CD4-positive, alpha-beta T cell treated with Interferon gamma for 1 hour (primary cell): ENCODE measurements around the gene NT5C.

ENCODE experiments used
- DNase-seq: peaks from one replicate; pipeline ENCODE4 v3.0.0-alpha.2; 2020

Gene NT5C

DNA sequence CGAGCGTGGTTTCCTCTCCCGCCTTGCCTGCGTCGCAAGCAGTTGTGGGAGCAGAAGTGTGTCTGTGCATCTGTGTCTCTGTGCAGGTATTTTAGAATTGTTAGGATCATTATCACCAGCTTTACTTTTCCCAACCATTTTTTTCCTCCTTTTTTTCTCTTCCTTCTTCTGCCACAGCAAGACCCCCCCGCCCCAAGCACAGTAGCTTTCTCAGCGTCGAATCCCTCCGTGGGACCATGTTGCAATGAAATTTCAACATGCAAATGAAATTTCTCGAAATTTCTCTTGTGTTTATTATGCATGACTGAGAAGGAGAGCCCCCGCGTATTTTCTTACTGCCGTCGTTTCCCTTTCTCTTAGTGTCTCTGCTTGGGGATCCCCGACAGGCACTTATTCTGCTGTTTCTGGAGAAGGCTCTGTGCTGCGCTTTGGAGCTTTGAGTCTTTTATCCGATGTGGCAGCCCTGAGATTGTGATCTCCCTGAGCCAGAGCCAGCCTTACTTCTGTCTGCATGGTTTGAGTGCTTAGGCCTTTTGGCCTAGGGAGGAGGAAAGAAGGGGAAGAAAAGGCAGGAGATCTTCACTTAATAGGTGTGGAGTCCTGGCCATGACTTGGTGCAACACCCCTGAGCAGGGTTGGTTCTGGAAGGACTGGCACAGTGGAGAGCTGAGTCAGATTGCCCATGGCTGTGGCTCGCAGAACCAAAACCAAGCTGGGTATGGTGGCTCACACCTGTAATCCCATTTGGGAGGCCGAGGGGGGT is 16.8 kb downstream of the NT5C start:
- no peak for DNase-seq

DNA sequence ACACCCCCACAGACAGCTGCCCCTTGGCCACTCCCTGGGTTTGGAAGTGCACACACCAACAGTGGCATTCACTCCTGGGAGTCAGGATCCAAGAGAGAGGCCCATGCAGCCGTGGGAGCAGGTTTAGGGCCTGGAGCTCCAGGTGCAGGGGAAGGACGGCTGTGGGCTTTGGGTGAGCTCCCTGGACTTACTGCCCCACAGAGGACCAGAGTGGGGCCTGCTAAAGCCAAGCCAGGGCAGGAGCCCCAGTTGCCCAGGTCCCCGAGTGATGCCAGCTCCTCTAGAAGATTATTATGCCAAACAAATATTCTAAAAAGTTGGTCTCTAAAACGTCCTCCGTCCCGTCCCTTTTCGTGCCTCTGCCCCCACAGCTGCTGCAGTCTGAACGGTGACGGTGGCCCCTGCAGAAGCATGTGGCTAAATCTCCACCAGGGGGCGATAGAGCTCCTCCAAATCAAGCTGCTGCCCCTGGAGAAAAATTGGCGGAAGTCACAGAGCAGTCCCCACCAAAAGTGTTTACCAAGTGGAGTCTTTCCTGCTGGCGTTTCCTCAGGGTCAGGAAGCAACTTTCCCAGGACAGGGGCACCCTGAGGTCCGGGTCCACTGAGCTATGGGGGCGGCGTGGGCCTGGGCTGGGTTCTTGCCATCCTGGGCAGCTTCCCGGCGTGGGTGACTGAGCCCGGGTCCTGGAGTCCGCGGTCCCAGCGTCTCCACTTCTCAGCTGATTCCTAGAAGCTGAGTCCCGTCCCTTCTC is 17.6 kb downstream of the NT5C start:
- peak; percentile 85 for DNase-seq

DNA sequence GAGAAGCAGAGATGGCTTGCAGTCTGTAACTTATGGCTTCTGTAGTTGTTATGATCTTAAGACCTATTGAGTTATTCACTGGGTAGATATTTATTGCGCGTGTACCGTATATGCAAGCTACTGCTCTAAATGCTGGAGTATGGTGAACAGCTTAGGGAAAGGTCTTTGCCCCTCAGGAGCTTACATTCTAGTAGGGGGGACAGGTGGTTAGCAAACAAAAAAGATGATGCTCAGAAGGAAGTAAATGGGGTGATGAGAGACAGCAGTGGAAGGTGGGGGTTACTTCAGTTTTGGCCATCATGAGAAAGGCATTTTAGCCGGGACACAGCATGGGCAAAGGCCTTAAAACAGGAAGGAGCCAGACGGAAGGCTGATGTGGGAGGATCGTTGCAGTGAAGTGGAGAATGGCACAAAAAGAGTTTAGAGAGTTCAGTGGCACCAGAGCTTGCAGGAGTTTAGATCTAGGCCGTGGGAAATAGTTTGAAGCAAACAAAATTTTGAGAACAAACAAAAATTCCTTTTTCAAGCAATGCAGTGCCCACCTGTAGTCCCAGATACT is 19.7 kb downstream of the NT5C start:
- no peak for DNase-seq

DNA sequence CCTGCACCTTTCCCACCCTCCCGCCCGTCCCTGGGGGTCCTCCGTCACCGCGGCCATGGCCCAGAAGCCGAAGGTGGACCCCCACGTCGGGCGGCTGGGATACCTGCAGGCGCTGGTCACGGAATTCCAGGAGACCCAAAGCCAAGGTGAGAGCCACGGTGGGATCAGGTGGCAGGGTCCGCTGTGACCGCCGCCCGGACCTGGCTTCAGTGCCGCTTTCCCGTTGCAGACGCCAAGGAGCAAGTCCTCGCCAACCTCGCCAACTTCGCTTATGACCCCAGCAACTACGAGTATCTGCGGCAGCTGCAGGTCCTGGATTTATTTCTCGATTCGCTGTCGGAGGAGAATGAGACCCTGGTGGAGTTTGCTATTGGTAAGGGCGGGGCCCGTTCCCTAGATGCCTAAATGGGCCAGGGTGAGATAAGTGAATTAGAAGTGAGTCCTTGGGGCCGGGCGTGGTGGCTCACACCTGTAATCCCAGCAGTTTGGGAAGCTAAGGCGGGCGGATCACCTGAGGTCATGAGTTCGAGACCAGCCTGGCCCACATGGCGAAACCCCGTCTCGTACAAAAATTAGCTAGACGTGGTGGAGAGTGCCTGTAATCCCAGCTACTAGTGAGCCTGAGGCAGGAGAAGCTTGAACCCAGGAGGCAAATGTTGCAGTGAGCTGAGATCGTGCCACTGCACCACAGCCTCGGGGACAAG is 21.2 kb downstream of the NT5C start:
- DNase-seq = no peak

DNA sequence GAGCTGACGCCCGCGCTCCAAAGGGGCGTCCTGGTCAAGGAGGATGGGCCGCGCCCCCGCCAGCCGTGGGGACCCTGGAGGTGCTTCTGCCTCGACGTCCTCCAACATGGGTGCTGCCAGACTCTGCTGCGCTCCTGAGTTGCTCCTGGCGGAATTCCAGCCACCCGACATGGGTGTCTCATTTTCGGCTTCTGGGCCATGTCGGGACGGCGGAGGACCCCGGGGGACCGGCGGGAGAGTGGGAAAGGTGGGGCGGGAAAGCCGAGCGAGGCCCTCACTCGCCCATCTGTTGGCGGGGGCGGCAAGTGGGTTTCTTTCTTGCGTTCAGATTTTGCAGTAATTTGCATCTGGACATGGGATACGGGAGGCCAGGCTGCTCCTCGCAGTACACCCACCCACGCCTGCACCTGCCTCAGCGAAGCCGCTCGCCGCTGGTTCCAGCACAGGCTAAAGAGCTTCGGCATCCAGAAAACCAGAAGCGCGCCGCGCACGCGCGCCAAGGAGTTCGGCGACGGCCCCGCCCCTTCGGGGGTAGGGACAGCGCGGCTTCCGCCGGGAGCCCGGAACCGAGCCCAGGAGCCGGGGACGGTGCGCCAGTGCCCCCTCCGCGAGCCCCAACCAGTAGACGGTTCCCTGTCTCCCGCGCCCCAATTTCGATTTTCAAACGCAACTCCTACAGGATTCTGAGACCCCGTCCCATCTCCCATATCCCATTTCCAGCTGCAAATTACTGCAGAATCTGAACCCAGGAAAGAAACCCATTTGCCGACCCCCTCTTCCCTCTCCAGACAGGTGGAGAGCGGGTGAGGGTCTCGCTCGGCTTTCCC is 21.9 kb downstream of the NT5C start, which contains the start of gene ARMC7:
ARMC7 (plus strand) TSS at position 563 of the 827 bp plus-strand sequence. CDS start 320 bp downstream, outside the sequence.
- peak; percentile 89 for DNase-seq

DNA sequence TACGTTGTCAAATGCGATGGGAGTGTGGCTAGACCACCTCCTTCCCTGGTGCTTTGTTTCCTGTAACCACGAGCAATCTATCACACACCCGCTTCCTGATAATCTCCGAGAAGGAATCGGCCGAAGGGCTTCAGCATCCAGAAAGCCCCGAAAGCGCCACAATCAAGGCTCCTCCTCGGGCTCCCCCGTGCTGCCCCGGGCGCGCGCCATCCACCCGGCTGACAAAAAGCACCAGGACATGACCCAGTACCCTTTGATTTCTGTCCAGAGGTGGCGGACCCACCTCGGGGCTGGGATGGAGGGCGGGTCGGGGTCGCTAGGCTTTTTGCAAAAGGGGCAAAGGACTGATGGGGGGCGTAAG is 22.5 kb downstream of the NT5C start:
- DNase-seq = no peak

DNA sequence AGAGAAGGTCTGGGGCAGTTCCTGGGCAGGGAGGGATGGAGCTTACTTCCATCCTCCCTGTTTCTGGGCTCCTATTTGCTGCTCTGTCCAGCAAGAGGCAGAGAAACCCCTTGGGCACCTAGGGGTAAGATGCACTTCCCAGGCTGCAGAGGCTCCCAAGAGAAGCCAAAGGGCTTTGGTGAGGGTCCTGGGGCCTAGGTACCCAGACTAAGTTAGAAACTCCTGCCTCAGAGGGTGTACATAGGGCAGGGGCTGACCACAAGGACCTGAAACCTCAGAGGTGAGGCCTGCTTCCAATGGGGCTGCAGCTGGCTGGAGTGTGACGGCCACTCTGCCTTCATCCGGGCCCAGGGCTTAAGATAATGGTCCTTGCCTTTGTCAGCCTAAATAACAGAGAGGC is 23.3 kb downstream of the NT5C start:
- no peak for DNase-seq

DNA sequence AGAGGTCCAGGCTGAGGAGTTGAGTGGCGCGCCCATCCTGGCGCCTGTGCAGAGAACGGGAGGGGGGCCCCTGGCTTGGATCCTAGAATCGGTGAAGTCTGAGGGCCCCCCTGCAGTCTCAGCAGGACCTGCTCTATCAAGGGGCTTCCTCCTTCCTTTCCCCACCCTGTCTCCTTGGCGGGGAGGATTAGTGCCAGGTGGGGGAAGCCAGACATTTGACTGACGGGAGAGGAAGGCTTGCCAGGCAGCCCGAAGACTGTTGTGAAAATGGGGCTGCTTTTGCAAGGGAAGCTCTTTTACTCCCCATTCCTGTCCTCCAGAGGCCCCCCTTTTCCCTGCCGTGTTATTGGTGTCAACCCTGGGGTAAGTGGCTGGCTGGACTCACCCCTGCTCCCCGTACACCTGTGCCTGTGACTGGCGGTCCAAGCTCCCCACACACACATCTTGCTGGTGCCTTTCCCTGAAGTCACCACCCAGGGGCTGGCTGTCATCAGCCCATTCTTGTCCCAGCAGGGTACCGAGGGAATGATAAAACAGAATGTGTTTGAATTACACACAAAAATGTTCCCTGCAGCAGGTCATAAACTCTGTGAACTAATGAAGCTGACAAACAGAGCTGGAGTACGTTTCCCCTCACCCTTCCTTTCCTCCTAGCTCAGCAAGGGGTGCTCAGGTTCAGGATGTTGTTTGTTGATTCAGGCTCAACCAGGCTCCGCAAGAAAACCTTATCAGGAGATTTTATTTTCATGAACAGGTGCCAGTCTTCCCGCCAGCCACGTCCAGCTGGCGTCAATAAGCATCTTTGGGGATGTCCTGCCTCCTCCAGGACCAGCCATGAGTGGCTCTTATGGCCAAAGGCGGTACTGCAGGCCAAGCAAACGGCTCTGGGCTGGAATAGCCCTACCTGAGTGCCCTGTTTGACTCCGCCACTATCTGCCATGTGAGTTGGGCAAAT is 26.1 kb downstream of the NT5C start:
- DNase-seq = no peak

DNA sequence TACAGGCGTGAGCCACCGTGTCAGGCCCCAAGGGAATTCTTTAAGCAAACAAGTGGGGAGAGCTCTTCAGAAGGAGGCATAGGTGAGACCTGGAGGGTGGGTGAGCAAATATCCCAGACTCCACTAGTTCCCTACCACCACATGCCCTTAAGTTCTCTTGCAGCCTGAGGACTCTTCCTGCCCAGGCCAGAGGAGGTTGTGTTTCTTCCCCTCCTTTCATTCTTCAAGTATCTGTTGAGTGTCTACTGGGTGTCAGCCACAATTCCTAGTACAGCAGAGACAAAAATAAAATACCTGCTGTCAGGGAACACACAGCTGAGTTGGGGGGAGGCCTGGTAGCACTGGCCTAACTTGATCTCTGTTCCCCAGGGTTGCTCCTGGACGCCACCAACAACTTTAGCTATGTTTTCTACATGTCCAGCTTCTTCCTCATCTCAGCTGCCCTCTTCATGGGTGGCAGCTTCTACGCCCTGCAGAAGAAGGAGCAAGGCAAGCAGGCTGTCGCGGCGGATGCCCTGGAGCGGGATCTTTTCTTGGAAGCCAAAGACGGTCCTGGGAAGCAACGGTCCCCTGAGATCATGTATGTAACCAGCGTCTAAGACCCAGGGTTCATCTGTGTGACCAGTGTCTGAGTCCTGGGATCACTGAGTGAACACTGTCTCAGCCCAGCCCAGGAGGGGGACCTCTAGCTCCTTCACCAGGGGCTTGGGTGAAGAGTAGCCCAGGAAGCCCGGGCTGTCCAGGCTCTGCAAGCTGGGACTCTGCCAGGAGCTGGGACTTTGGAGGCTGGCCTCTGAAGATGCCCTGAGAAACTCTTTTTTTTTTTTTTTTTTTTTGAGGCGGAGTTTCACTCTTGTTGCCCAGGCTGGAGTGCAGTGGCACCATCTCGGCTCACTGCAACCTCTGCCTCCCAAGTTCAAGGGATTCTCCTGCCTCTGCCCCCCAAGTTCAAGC is 27.7 kb downstream of the NT5C start:
- DNase-seq = no peak

DNA sequence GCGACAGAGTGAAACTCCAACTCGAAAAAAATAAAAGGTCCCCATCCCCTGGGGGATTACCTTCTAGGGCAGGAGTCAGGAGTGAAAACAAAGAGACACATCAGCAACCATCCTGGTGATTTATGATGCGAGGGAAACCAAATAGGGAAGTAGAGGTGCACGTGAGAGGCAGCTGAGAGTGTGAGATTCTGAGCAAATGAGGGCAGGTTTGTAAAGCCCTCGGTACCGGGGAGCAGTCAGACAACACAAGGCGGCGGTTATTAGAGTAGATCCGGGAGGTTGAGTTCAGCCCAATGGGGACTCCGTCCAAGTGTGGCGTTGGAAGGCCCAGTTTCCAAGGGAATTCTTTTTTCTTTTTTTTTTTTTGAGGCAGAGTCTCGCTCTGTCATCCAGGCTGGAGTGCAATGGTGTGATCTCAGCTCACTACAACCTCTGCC is 29.1 kb downstream of the NT5C start:
- DNase-seq = peak; percentile 35

DNA sequence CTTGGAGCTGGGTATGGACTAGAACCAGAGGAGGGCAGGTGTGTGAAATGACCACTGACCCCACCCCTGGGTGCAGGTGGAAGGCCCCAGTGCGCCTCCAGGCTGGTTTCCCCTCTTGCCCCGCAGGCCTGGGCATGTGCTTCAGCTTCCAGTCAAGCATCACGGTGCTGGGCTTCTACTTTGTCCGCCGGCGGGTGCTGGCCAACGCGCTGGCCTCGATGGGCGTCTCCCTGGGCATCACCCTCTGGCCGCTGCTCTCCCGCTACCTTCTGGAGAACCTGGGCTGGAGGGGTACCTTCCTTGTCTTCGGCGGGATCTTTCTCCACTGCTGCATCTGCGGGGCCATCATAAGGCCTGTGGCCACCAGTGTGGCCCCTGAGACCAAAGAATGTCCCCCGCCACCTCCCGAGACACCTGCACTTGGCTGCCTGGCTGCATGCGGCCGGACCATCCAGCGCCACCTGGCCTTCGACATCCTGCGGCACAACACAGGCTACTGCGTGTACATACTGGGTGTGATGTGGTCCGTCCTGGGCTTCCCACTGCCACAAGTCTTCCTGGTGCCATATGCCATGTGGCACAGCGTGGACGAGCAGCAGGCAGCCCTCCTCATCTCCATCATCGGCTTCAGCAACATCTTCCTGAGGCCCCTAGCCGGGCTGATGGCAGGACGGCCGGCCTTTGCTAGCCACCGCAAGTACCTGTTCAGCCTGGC is 31.5 kb downstream of the NT5C start:
- DNase-seq = no peak

DNA sequence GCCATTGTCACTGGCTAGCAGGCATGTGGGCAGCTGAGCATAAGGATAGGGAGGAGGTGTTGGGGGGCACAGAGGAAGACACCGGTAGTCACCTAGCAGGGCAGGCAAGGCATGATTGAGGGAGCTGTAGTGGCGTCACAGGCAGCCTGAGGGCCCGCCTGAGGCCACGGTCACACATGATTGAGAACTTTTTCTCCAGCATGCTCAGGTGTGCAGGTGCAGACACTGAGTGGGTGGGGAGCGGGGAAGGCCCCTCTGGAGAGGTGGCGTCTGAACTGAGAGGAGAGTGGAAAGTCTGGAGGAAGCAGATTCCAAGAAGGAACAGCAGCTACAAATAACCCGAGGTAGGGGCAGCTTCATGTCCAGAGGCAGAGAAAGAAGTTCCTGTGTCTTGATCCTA is 32.7 kb downstream of the NT5C start:
- no peak for DNase-seq

DNA sequence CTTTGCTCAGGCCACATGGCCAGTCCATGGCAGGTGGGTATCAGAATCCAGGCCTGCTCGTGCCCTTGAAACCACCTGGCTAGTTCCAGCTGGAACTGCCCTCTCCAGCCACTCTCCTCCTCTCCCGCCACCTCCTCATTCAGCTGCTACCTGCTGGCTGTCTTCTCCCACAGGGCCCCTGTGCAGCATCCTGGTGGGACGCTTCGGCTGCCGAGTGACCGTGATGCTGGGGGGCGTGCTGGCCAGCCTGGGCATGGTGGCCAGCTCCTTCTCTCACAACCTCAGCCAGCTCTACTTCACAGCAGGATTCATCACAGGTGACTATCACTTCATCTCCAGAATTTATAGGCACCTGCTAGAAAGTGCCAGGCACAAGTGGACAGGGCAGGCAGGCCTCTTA is 33.7 kb downstream of the NT5C start:
- DNase-seq = no peak

DNA sequence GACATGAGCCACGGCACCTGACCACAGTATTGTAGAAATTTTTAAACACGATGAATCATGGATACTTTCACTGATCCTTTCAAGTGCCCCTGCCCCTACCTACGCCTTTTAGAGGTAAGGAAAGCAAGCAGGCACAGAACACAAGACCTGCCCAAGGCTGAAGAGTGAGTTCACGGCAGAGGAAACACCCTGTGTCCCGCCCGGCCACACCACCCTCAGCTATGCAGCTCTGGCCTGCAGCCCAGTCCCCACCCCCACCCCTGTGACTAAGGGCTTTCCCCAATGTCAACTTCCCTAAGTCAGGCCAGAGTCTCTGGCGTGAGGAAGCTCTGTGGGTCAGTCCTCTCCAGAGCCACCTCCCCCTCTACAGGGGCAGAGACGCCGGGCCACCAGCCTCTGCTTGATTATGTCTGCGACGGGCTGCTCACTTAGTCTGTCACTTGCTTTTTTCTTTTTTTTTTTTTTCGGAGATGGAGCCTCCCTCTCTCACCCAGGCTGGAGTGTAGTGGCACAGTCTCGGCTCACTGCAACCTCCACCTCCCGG is 35.4 kb downstream of the NT5C start:
- peak; percentile 59 for DNase-seq

DNA sequence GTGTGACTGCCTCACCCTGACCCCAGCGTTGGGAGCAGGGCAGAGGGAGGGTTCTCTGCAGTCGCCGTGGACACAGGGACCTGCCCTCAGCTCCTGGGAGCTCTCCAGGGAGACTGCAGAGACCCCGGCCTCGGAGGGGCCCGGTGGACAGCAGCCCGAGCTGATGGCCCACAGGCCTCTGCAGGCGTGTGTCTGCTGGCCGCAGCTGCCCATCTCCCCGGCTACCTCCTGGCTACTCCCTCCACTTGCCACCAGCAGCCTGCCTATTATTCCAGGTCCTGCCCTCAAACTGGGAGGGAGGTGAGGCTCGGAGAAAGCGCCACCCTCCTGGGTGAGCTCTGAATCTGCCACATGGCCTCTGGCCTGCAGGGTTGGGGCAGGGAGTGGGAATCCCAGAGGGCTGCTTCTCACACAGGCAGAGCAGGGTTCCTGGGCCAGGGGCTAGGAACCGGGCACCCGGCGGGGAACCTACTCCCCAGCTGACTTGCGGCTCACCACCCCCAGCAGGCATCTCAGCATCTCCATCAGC is 36.6 kb downstream of the NT5C start:
- no peak for DNase-seq

DNA sequence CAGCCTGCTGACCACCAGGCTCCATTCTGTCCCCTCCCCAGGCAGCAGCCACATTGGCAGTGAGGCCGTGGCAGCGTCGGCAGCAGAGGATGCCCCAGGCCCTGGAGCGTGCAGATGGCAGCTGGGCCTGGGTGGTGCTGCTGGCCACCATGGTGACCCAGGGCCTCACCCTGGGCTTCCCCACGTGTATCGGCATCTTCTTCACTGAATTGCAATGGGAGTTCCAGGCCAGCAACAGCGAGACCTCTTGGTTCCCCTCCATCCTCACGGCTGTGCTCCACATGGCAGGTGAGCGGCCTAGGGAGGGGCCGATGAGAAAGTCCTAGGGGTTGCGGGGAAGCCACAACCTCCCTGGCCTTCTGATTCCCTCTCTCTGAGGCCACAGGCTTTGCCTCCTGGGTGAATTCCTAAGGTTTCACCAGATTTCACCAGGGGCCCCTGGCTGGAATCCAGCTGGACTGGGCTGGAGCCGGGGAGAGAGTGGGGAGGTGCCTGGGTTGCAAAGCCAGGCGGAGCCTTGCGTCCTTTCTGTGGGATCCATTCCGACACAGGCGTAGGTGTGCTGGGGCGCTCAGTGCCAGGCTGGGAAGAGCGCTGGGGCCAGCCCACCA is 37.9 kb downstream of the NT5C start:
- no peak for DNase-seq

DNA sequence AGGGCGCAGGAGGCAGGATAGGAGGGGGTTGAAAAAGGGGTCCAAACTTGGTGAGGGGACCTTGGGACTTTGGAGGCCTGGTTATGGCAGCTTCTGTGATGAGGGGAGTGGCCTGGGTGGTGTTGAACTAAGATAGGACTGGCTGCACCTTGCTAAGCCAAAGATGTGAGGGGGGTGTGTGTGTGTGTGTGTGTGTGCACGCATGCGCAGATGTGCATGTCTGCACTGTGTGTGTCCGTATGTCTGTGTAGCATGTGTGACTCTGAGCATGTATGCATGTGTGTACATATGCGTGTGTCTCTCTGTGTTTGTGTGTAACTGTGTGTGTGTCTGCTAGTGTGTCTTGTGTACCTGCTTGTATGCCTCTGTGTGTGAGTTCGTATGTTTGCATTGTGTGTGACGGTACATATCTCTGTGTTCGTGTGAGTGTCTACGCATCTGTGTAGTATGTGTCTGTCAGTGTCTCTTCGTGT is 39.7 kb downstream of the NT5C start:
- no peak for DNase-seq
